HepG2 (cell line): ENCODE data around the gene SPACDR. TPM values are rescaled to one million over a fixed set of nuclear protein-coding genes. Genes with fewer than 3 reads are reported as not detected.

Source experiments
- FLYWCH1 ChIP-seq: sonication (generic); formaldehyde crosslinking; IDR thresholded peaks from 2 replicates; pipeline ENCODE4 v1.8.1; 2023; ENCODE audit warnings: mild to moderate bottlenecking, missing genetic modification reagents
- GTF3A ChIP-seq: sonication (generic); formaldehyde crosslinking; conservative IDR thresholded peaks from 2 replicates; pipeline ENCODE4 v1.4.0; 2020; ENCODE audit warnings: mild to moderate bottlenecking, missing genetic modification reagents
- JUND ChIP-seq: sonication (generic); formaldehyde crosslinking; IDR thresholded peaks from 2 replicates; pipeline ENCODE4 v1.8.0; 2022; ENCODE audit warnings: mild to moderate bottlenecking, missing genetic modification reagents
- KDM6A ChIP-seq: IDR thresholded peaks from 2 replicates; pipeline ENCODE4 v1.6.1; 2016; ENCODE audit warnings: low read depth
- MXD4 ChIP-seq: IDR thresholded peaks from 2 replicates; pipeline ENCODE4 v1.6.1; 2016; ENCODE audit warnings: mild to moderate bottlenecking, missing biosample characterization, missing genetic modification reagents
- MXI1 ChIP-seq: IDR thresholded peaks from 3 replicates; pipeline ENCODE4 v1.6.1; 2012; ENCODE audit warnings: low read depth, low read length, inconsistent platforms, borderline replicate concordance
- NR2F2 ChIP-seq: IDR thresholded peaks from 2 replicates; pipeline ENCODE4 v1.6.1; 2012; ENCODE audit warnings: low read depth, inconsistent platforms, borderline replicate concordance
- SIX1 ChIP-seq: sonication (generic); formaldehyde crosslinking; IDR thresholded peaks from 2 replicates; pipeline ENCODE4 v1.4.0; 2020; ENCODE audit warnings: missing genetic modification reagents, borderline replicate concordance
- YY1 ChIP-seq: IDR thresholded peaks from 2 replicates; pipeline ENCODE4 v1.6.1; 2011; ENCODE audit warnings: low read length, low read depth, moderate library complexity, mild to moderate bottlenecking; ENCODE audit not compliant: insufficient read depth, insufficient replicate concordance
- ZNF207 ChIP-seq: fragments of 450-650 bp; IDR thresholded peaks from 2 replicates; pipeline ENCODE4 v1.6.1; 2016; ENCODE audit warnings: antibody characterized with exemption, borderline replicate concordance
- ZNF644 ChIP-seq: IDR thresholded peaks from 2 replicates; pipeline ENCODE4 v1.6.1; 2016; ENCODE audit warnings: low read depth
- polyA plus RNA-seq, 8 experiments: library from polyadenylated mRNA; depleted of rRNA in 3 of 8; stranded (reverse) in 7 of 8; unstranded in 1 of 8; fragments of >200 nt; fragmentation: Illumina TruSeq in 4 of 8; extraction: Trizol in 4 of 8; gene quantifications; 2 replicates each; pipeline versions ENCODE4 v1.2.1 to v1.2.3, GENCODE V29; 2011 to 2016; ENCODE audit warnings: low read depth in 4 of 8, missing spikeins in 1 of 8, mixed read lengths in 1 of 8; ENCODE audit not compliant: insufficient read depth in 1 of 8
- total RNA-seq, 5 experiments: library from RNA; depleted of rRNA; stranded (reverse); fragments of >200 nt; fragmentation: Illumina TruSeq; extraction: Trizol; gene quantifications; 2 replicates each; pipeline ENCODE4 v1.2.3, GENCODE V29; 2016; ENCODE audit warnings: low read depth in 1 of 5
- TF ChIP-seq, protein P1 (sequence below): sonication (generic); formaldehyde crosslinking; IDR thresholded peaks from 2 replicates; pipeline ENCODE4 v1.4.0; 2020; ENCODE audit warnings: missing genetic modification reagents
- TF ChIP-seq, protein P2 (sequence below): sonication (generic); formaldehyde crosslinking; IDR thresholded peaks from 2 replicates; pipeline ENCODE4 v1.4.0; 2020; ENCODE audit warnings: low read depth, missing genetic modification reagents
- TF ChIP-seq, protein P3 (sequence below): sonication (generic); formaldehyde crosslinking; IDR thresholded peaks from 2 replicates; pipeline ENCODE4 v1.5.1; 2020; ENCODE audit warnings: missing genetic modification reagents, mild to moderate bottlenecking, borderline replicate concordance

Gene SPACDR
- total and polyA plus RNA-seq, 2 of the 13 experiments (the other 11 are each of a cell fraction or from before 2014, with no cell fraction given) = 0.41 TPM; not detected in 1

DNA sequence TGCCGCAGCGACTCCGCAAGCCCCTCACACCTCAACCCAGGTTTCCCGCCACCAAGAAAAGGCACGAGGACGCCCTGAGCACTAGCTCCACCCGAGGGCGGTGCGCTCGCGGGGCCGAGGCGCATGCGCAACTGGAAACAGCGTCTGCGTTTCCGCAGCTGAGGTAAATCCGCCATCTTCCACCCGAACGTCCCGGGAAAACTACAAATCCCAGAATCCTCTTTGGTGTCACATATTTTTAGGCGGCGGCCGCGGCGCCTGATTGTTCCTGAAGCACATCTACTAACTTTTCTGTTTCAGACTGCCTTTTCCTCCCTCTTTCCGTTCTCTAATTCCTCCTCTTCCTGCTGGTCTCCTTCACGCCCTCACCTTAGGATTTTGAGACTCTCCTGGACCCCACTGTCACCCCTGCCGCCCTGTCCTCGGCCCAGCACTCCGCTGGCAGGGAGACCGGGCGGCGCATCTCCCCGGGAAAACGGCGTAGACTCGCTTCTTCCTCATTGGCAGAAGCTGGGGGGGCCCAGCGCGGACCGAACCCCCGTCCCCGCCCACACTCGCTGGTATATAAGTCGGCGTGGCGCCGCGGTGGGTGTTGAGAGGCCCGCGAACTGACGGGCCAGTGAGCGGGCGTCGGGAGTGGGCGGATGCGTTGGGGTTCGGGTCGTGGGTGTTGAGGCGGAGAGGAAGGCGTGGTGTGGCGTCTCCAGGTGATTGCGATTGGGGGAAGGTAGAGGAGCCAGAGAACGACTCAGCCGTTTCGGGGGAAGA, 35.7 kb downstream of the SPACDR start, which contains the start of gene ZCWPW1 (continued):
- 0 out of 2 replicates have a peak, but pooled peaks have one; percentile 18 for TF ChIP-seq GTF3A (CRISPR knock-in tag)
- TF ChIP-seq SIX1 (CRISPR knock-in tag) = no peak
- TF ChIP-seq MXD4 (CRISPR knock-in tag) = no peak; the same call in none of the 2 replicates
- TF ChIP-seq KDM6A (CRISPR knock-in tag) = no peak; the same call in 1 of the 2 replicates
- 0 out of 2 replicates have a peak, but pooled peaks have one; percentile 7 for TF ChIP-seq FLYWCH1 (CRISPR knock-in tag)
- TF ChIP-seq, protein P1, sequence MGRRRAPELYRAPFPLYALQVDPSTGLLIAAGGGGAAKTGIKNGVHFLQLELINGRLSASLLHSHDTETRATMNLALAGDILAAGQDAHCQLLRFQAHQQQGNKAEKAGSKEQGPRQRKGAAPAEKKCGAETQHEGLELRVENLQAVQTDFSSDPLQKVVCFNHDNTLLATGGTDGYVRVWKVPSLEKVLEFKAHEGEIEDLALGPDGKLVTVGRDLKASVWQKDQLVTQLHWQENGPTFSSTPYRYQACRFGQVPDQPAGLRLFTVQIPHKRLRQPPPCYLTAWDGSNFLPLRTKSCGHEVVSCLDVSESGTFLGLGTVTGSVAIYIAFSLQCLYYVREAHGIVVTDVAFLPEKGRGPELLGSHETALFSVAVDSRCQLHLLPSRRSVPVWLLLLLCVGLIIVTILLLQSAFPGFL (CRISPR knock-in tag) = 0 out of 2 replicates have a peak, but pooled peaks have one; percentile 45
- TF ChIP-seq, protein P2, sequence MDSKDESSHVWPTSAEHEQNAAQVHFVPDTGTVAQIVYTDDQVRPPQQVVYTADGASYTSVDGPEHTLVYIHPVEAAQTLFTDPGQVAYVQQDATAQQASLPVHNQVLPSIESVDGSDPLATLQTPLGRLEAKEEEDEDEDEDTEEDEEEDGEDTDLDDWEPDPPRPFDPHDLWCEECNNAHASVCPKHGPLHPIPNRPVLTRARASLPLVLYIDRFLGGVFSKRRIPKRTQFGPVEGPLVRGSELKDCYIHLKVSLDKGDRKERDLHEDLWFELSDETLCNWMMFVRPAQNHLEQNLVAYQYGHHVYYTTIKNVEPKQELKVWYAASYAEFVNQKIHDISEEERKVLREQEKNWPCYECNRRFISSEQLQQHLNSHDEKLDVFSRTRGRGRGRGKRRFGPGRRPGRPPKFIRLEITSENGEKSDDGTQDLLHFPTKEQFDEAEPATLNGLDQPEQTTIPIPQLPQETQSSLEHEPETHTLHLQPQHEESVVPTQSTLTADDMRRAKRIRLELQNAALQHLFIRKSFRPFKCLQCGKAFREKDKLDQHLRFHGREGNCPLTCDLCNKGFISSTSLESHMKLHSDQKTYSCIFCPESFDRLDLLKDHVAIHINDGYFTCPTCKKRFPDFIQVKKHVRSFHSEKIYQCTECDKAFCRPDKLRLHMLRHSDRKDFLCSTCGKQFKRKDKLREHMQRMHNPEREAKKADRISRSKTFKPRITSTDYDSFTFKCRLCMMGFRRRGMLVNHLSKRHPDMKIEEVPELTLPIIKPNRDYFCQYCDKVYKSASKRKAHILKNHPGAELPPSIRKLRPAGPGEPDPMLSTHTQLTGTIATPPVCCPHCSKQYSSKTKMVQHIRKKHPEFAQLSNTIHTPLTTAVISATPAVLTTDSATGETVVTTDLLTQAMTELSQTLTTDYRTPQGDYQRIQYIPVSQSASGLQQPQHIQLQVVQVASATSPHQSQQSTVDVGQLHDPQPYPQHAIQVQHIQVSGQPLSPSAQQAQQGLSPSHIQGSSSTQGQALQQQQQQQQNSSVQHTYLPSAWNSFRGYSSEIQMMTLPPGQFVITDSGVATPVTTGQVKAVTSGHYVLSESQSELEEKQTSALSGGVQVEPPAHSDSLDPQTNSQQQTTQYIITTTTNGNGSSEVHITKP (CRISPR knock-in tag) = no peak; the same call in 1 of the 2 replicates
- TF ChIP-seq MXI1 = no peak; the same call in 2 of the 3 replicates
- no peak for TF ChIP-seq ZNF207
- no peak; the same call in 1 of the 2 replicates for TF ChIP-seq JUND (CRISPR knock-in tag)
- no peak for TF ChIP-seq ZNF644 (CRISPR knock-in tag)
- TF ChIP-seq, protein P3, sequence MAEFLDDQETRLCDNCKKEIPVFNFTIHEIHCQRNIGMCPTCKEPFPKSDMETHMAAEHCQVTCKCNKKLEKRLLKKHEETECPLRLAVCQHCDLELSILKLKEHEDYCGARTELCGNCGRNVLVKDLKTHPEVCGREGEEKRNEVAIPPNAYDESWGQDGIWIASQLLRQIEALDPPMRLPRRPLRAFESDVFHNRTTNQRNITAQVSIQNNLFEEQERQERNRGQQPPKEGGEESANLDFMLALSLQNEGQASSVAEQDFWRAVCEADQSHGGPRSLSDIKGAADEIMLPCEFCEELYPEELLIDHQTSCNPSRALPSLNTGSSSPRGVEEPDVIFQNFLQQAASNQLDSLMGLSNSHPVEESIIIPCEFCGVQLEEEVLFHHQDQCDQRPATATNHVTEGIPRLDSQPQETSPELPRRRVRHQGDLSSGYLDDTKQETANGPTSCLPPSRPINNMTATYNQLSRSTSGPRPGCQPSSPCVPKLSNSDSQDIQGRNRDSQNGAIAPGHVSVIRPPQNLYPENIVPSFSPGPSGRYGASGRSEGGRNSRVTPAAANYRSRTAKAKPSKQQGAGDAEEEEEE = no peak; the same call in 1 of the 2 replicates
- peak; percentile 93 for TF ChIP-seq YY1
- TF ChIP-seq NR2F2 = no peak
